AG09319 (cell line): ENCODE measurements around the gene LDB2.

Experiments used
- DNase-seq: peaks from one replicate; pipeline ENCODE4 v3.0.0-alpha.2; 2010; ENCODE audit warnings: low read depth; ENCODE audit errors: extremely low read depth
- CTCF ChIP-seq: IDR thresholded peaks from 2 replicates; pipeline ENCODE4 v1.5.1; 2011; ENCODE audit warnings: low read depth, mild to moderate bottlenecking, inconsistent platforms, low read length, moderate library complexity

The LDB2 gene

GRCh38 chr4:16765546-16765945, 132.9 kb downstream of the LDB2 start:
- TF ChIP-seq CTCF, result no peak
- no peak for DNase-seq

DNA sequence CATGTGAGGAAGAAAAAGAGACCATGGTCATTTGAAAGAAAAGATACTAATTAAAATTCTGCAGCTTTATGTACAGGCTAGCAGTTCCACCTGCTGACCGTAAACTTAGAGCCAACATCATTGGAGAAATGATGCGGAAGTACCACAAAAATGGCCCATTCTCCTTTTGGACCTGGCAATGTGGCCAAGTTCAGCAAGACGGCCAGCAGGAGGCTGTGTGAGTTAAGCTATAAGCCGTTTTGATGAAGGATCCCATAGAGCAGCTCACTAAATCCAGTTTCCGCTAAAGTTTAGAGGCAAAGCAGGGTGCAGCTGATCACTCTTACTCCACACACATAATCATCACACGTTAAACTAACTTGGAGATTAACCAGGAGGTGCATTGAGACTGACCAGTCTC, 133.8 kb downstream of the LDB2 start:
- TF ChIP-seq CTCF, result peak; percentile 13
- DNase-seq, result no peak

DNA sequence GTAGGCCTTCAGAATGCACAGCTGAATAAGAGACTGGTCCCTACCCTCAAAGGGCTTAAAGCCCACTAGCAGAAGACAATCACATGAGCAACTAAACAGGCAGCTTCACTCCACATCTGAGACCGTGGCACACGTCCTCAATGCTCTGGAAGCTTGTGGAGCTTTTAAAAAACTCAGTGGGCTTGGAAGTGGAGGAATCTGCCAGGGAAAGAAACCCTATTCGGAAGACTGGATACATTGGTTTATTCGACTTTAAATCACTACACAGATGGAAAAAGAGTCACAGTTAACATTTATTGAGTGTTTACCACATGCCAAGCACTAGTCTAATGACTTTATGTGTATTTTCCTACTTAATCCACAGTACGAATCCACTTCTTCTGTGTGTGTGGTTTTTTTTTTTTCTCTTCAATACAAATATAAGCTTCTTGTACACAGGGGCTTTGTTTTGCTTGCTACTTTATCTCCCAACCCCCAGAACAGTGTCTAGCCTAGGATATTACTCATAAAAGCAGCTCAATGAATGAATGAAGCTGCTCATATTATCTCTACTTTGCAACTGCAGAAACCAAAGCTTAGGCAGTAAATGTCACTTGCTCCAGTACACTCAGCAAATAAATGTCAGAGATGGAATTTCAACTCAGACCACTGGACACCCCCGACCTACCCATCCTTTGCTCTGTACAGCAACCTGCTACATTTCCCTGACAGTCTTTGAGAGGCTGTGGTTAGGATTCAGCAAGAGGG, 137.7 kb downstream of the LDB2 start:
- TF ChIP-seq CTCF, result no peak
- no peak for DNase-seq

DNA sequence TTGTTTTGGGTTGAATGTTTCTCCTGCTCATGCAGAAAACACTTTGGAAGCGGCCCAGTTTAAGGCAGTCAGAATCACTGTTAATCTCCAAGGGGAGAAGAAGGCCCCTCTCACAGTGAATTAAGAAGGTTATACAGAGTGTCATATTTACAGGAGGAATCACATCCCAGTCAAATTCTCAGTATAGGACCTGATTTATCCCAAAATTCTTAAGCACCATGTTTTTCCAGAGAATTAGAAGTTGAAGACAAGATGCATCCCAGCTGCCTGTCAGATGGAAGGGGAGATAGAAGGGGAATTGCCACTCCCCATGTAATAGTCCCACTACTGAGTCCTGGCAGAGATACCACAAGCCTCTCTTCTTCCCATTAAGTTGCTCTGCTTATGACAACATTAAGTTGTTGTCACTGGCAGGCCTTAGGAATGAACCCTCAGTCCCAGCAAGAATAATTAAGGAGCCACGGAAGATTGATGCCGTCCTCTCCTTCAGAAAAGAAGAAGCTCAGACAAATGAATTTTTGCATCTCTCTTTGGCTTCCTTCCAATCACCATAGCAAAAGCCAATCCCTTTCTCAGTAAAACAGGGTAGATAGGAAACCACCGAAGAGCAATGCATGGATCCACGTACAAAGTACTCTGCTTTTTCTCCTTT, 138.4 kb downstream of the LDB2 start:
- no peak for TF ChIP-seq CTCF
- no peak for DNase-seq

DNA sequence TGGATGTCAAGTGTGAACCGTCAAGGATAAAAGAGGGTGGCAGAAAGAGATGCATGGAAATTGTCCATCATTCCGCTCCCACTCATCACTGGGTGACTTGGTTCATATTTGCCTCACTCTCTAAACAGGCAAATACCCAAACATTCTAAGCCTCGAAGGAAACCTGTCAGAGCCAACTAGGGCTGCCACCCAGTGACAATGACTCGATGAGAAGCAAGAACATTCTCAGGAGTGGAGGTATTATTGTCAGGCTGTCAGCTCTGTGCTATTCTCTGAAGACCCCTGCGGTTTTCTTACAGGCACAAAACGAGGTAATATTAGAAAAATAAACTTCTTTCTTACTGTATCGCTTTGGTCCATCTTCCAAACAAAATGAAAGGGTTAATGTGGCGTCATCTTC, 139.6 kb downstream of the LDB2 start:
- no peak for DNase-seq
- TF ChIP-seq CTCF, result no peak

DNA sequence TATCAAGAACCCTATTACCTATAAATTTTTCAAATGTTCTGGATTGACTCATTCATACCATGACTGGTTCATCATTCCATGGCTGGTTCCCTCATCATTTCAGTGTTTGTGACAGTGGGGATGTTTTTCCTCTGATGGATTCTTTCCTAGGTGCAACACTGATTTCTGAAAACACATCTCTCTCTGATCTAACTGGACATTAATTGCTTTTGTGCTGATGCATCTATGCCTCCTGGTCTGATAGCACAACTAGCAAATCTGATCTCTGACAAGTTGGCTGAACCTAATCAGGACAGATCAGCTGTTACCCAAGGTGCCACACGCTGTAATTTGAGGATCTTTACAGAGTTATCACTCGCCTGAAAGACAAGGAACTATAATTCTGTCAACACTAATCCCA, 140.2 kb downstream of the LDB2 start:
- no peak for TF ChIP-seq CTCF
- no peak for DNase-seq

DNA sequence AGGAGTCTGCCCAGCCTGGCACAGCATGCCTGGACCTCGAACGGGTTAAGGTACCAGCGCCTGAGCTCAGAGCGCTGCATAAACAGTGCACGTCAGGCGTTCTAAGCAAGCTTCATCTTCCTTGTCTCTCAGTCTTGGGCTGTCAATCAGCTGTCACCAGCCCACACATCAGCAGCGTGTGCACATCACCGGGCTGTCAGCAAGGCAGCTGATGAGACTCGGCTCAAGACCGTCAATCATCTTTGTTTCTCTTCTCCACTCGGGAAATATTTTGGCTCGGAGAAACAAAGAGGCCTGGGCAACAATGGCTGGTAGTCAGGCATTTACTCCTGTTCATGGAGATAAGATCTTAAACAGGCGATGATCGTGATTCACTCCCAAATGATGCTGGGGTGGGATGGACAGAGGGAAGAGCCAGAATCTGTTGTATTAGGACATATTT, 141.3 kb downstream of the LDB2 start:
- TF ChIP-seq CTCF, result no peak
- no peak for DNase-seq
